ENCODE results near the gene SPOCD1.

DNA sequence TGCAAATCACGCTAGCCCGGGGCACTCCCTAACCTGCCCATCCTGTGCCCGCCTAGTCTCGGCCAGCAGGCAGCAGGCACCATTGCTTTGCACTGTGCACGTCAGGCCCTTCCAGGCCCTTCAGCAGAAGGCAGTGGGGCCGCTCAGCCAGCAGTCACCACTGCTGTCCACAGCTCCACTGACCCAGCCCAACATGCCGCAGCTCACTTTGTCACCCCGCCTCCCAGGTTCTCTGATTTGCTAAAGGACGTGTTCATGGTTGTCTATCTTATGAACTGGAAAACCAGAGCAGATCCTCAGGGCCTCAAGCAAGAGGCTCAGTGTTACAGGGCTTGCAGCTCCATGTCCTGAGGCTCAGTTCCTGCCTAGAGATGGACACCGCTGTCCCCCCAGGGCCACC is 14.2 kb upstream of the SPOCD1 start:
- TF ChIP-seq CTCF (conservative IDR thresholded peaks at IDR 0.05; ENCODE audit: low read length) (no peak), EZH2phosphoT487 (IDR thresholded peaks at IDR 0.05; ENCODE audit: borderline replicate concordance, low read depth, low read length) (no peak)
